MM.1S (cell line): ENCODE measurements around the gene TSSK3.

Experiments used
- CTCF ChIP-seq: fragments of 300-600 bp; sonication (generic); IDR thresholded peaks from 2 replicates; pipeline ENCODE4 v1.5.1; 2016; ENCODE audit warnings: antibody characterized with exemption, low read length, mixed read lengths
- EZH2 ChIP-seq: fragments of 300-600 bp; sonication (generic); optimal IDR thresholded peaks from 2 replicates; pipeline ENCODE3; 2017; ENCODE audit warnings: low read depth, mild to moderate bottlenecking, antibody characterized with exemption, low read length, mixed read lengths
- EZH2phosphoT487 ChIP-seq: fragments of 300-600 bp; sonication (generic); IDR thresholded peaks from 2 replicates; pipeline ENCODE4 v1.6.1; 2018; ENCODE audit warnings: antibody characterized with exemption, low read length

DNA sequence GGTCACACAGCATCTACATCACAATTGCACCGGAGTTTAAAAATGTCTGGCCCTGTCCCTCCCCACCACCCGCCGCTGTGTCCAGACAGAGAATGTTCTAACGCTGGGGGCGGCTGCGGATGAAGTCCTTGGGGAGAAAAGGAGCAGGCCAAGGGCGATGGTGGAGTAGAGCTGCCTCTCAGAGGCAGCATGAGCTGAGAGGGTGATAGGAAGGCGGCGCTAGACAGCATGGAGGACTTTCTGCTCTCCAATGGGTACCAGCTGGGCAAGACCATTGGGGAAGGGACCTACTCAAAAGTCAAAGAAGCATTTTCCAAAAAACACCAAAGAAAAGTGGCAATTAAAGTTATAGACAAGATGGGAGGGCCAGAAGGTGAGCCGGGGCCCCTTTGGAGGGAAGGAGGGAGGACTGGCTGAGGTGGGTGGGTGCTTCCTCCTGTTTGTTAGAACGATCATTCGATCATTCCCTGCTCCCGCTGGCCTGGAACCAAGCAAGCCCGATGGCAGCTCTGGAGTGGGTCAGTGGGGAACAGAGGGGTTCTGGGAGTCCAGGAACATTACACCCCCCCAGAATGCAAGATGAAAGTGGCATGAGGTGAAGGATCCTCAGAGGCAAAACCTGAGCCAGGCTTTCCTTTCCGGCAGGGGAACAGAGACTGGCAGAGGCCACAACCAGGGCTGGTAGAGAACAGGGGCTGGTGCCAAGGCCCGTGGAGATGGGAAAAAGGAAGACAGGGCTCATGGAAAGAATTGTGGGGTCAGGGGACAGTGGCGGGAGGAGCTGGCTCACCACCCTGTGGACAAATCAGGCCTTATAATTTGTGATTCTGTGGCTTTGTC lies at the start of gene TSSK3, which contains the start of gene FAM229A:
- TF ChIP-seq CTCF = no peak
- TF ChIP-seq EZH2 = no peak
- no peak for TF ChIP-seq EZH2phosphoT487
